Natural killer cell (primary cell): ENCODE data around the gene SYNGR3. TPM values are rescaled to one million over a fixed set of nuclear protein-coding genes. Genes with fewer than 3 reads are reported as not detected.

Source experiments
- ATAC-seq, 3 donors: fragments of 150-1000 bp in 2 of 3; fragments of 200-7000 bp in 1 of 3; cut with Tn5 transposase; 1 replicate in 1 of 3; 2 replicates in 2 of 3; pipeline ENCODE4 v1.10.0; 2021; ENCODE audit warnings: mild to moderate bottlenecking in 2 of 3, moderate library complexity in 2 of 3
- DNase-seq, 2 donors: peaks; one replicate each; pipeline versions ENCODE4 v3.0.0 to v3.0.0-alpha.2; 2013 to 2021; ENCODE audit warnings: mixed read lengths in 1 of 2
- H3K27ac ChIP-seq: one replicate; pipeline ENCODE4 v1.5.1; 2013; ENCODE audit warnings: mild to moderate bottlenecking, low read length
- H3K27me3 ChIP-seq: one replicate; pipeline ENCODE4 v1.6.1; 2013; ENCODE audit warnings: low read length; ENCODE audit not compliant: control insufficient read depth, insufficient read depth
- H3K36me3 ChIP-seq: one replicate; pipeline ENCODE4 v1.6.1; 2013; ENCODE audit warnings: low read length; ENCODE audit not compliant: control insufficient read depth, insufficient read depth
- H3K4me1 ChIP-seq: one replicate; pipeline ENCODE4 v1.6.1; 2013; ENCODE audit warnings: low read length; ENCODE audit not compliant: control insufficient read depth, insufficient read depth
- H3K4me3 ChIP-seq: one replicate; pipeline ENCODE4 v1.5.1; 2013; ENCODE audit warnings: low read length
- H3K9me3 ChIP-seq: one replicate; pipeline ENCODE4 v1.6.1; 2013; ENCODE audit warnings: low read length; ENCODE audit not compliant: control insufficient read depth, insufficient read depth
- H3K27ac Mint-ChIP-seq, 2 donors: one replicate each; pipeline ENCODE4 v1.8.0; 2022; ENCODE audit warnings: mild to moderate bottlenecking in 2 of 2, mixed read lengths in 2 of 2, moderate library complexity in 1 of 2
- H3K27me3 Mint-ChIP-seq, 2 donors: one replicate each; pipeline ENCODE4 v1.8.0; 2022; ENCODE audit warnings: low read depth in 2 of 2, mixed read lengths in 2 of 2
- H3K36me3 Mint-ChIP-seq: one replicate; pipeline ENCODE4 v1.8.0; 2022; ENCODE audit warnings: mixed read lengths
- H3K4me1 Mint-ChIP-seq, 2 donors: one replicate each; pipeline ENCODE4 v1.8.0; 2022; ENCODE audit warnings: mixed read lengths in 2 of 2
- H3K4me3 Mint-ChIP-seq: one replicate; pipeline ENCODE4 v1.8.0; 2022; ENCODE audit warnings: mild to moderate bottlenecking, moderate library complexity, mixed read lengths
- H3K9me3 Mint-ChIP-seq, 2 donors: one replicate each; pipeline ENCODE4 v1.8.0; 2022; ENCODE audit warnings: mixed read lengths in 2 of 2
- WGBS: methylation state at CpG from one replicate; pipeline ENCODE4 v1.1.7; 2013; ENCODE audit warnings: missing lambda C conversion rate; ENCODE audit not compliant: insufficient coverage; 5-methylcytosine and 5-hydroxymethylcytosine counted together
- intact Hi-C: fragments of 100-400 bp; cut with micrococcal nuclease; formaldehyde crosslinking; loops from one replicate; pipeline ENCODE4 v1.14.2; 2022
- total RNA-seq, 4 donors: library from RNA; stranded (reverse); fragments of 120-200 nt in 1 of 4; gene quantifications; one replicate each; pipeline versions ENCODE4 v1.2.3 to v1.2.4, GENCODE V29; 2013 to 2022
- TF ChIP-seq, protein P1 (sequence below): fragments of 200-600 bp; IDR thresholded peaks from one replicate; pipeline ENCODE4 v1.8.0; 2022; ENCODE audit warnings: antibody characterized with exemption

The SYNGR3 gene
- total RNA-seq, 3 donors from 2014 or later (not counting 1 experiment from before 2014, with no cell fraction given) = 10.3 to 19.3 (median 19.1) TPM

DNA sequence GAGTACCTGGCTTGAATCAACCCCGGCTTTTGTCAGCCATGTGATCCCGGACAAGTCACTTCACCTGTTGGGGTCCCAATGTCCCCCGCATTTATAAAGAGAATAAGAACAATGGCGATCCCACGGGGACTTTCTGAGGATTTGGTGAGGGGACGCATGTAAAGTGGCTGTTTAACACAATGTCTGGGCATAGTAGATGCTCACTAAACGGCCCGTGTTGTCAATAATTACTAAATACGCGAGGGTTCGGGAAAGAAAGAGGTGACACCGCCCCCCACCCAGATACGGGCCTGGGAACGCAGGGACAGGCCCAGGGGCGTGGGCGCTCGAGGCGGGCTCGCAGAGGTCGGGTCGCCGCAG is 1.8 kb downstream of the SYNGR3 start:
- Mint-ChIP-seq H3K9me3 (no peaks in the 10 kb centered on the region), H3K27ac (peak overlapping the region; percentile 84), H3K4me1 (peaks cover 0 to 39% of the 10 kb centered on the region in 2 donors), H3K36me3 (no peaks in the 10 kb centered on the region), H3K4me3 (peak overlapping the region; percentile 84), H3K27me3 (peaks cover 0 to 2% of the 10 kb centered on the region in 2 donors)
- no peaks in the 10 kb centered on the region for H3K9me3 ChIP-seq
- no peak for ATAC-seq
- peaks cover 2% of the 10 kb centered on the region for H3K27me3 ChIP-seq
- H3K36me3 ChIP-seq = peaks cover under 1% of the 10 kb centered on the region
- no peak for DNase-seq
- WGBS = 8% methylated on average over 22 of the region's 22 CpGs
- TF ChIP-seq, protein P1, sequence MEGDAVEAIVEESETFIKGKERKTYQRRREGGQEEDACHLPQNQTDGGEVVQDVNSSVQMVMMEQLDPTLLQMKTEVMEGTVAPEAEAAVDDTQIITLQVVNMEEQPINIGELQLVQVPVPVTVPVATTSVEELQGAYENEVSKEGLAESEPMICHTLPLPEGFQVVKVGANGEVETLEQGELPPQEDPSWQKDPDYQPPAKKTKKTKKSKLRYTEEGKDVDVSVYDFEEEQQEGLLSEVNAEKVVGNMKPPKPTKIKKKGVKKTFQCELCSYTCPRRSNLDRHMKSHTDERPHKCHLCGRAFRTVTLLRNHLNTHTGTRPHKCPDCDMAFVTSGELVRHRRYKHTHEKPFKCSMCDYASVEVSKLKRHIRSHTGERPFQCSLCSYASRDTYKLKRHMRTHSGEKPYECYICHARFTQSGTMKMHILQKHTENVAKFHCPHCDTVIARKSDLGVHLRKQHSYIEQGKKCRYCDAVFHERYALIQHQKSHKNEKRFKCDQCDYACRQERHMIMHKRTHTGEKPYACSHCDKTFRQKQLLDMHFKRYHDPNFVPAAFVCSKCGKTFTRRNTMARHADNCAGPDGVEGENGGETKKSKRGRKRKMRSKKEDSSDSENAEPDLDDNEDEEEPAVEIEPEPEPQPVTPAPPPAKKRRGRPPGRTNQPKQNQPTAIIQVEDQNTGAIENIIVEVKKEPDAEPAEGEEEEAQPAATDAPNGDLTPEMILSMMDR = no peak
- intact Hi-C loops = no loop called here
- H3K27ac ChIP-seq = peak overlapping the region; percentile 72
- H3K4me1 ChIP-seq = peaks cover 36% of the 10 kb centered on the region
- peak overlapping the region; percentile 15 for H3K4me3 ChIP-seq

DNA sequence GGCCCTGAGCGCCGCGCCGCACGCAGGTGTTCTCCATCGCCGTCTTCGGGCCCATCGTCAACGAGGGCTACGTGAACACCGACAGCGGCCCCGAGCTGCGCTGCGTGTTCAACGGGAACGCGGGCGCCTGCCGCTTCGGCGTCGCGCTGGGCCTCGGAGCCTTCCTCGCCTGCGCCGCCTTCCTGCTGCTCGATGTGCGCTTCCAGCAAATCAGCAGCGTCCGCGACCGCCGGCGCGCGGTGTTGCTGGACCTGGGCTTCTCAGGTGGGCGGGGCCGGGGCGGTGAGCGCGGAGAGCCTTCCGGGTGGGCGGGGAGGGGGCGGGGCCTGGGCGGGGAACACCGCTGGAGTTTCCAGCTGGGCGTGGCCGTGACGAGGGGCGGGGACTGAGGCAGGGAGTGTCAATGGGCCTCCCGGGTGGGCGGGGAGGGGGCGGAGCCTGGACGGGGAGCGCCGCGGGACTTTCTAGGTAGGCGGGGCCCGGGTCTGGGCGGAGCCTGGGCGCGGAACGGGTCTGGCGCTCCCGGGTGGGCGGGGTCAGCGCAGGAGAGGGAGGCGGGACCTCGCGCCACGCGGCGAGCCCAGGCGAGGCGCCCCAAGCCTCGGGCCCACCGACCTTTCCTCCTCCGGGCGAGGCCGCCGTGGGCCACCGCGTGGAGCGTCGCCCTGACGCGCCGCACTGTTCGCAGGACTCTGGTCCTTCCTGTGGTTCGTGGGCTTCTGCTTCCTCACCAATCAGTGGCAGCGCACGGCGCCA is 2.4 kb downstream of the SYNGR3 start:
- no peaks in the 10 kb centered on the region for H3K9me3 Mint-ChIP-seq
- H3K27me3 Mint-ChIP-seq = peaks cover 0 to 2% of the 10 kb centered on the region in 2 donors
- peaks cover 4% of the 10 kb centered on the region for H3K36me3 ChIP-seq
- H3K4me3 Mint-ChIP-seq = peak overlapping the region; percentile 84
- H3K9me3 ChIP-seq = no peaks in the 10 kb centered on the region
- peak overlapping the region; percentile 15 for H3K4me3 ChIP-seq
- peak overlapping the region; percentile 84 for H3K27ac Mint-ChIP-seq
- TF ChIP-seq, protein P1 = no peak
- DNase-seq = peak; percentile 95 to 99
- peaks cover 36% of the 10 kb centered on the region for H3K4me1 ChIP-seq
- intact Hi-C loops = no loop called here
- ATAC-seq = peak; percentile 82 to 94 (median 83)
- WGBS = 4% methylated on average over 96 of the region's 96 CpGs
- no peaks in the 10 kb centered on the region for H3K36me3 Mint-ChIP-seq
- peaks cover 2% of the 10 kb centered on the region for H3K27me3 ChIP-seq
- peak overlapping the region; percentile 72 for H3K27ac ChIP-seq
- H3K4me1 Mint-ChIP-seq = peaks cover 0 to 34% of the 10 kb centered on the region in 2 donors

DNA sequence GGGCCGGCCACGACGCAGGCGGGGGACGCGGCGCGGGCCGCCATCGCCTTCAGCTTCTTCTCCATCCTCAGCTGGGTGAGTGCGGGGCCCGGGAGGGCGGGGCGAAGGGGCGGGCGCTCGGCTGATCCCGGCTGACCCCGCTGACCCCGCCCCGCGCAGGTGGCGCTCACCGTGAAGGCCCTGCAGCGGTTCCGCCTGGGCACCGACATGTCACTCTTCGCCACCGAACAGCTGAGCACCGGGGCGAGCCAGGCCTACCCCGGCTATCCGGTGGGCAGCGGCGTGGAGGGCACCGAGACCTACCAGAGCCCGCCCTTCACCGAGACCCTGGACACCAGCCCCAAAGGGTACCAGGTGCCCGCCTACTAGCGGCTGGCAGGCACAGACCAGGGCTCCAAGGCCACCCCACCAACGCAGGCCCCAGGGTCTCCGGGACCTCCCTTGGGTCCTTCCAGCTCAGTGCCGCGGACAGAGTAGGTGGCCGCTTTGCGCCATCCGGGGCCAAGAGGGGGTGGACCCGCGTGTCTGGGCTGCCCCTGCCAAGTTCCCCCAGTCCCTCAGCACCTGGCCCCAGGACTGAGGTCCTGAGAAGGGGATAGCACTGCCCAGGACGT is 3.0 kb downstream of the SYNGR3 start:
- TF ChIP-seq, protein P1 = no peak
- H3K9me3 Mint-ChIP-seq = no peaks in the 10 kb centered on the region
- Histone ChIP-seq H3K4me1 (peaks cover 36% of the 10 kb centered on the region), H3K27ac (peak overlapping the region; percentile 35), H3K36me3 (peaks cover 6% of the 10 kb centered on the region), H3K4me3 (no peak overlapping the region), H3K9me3 (no peaks in the 10 kb centered on the region), H3K27me3 (peaks cover 2% of the 10 kb centered on the region)
- DNase-seq (peak in 1 of 2 donors; percentile 33), ATAC-seq (no peak)
- H3K27ac Mint-ChIP-seq = peak overlapping the region; percentile 75 to 85
- H3K4me1 Mint-ChIP-seq = peaks cover 0 to 34% of the 10 kb centered on the region in 2 donors
- H3K4me3 Mint-ChIP-seq = no peak overlapping the region
- 59% methylated on average over 50 of the region's 50 CpGs for WGBS
- H3K27me3 Mint-ChIP-seq = peaks cover 0 to 2% of the 10 kb centered on the region in 2 donors
- intact Hi-C loops = no loop called here
- H3K36me3 Mint-ChIP-seq = no peaks in the 10 kb centered on the region
